G401 (cell line): ENCODE results near the gene PDPK1. TPM values are rescaled to one million over a fixed set of nuclear protein-coding genes. Genes with fewer than 3 reads are reported as not detected.
A peak's percentile ranks its signal among the peaks of the same experiment; 100 is the strongest.

Source experiments
- DNase-seq: peaks from one replicate; pipeline ENCODE4 v3.0.0-alpha.2; 2015; ENCODE audit warnings: low spot score
- in situ Hi-C: cut with HindIII; loops from 2 replicates; pipeline ENCODE4 v1.10.0; 2016; ENCODE audit warnings: low sequenced_read_pairs, mixed read lengths
- total RNA-seq: library from RNA; depleted of rRNA; stranded (reverse); fragments of >200 nt; shearing (Covaris generic); gene quantifications from 2 replicates; pipeline ENCODE4 v1.2.3, GENCODE V29; 2014

PDPK1 gene
- total RNA-seq, 1 experiment from 2014 or later: 14.7 TPM

GRCh38 chr16:2501946-2502895, 35.6 kb upstream of the PDPK1 start:
- in situ Hi-C loops: loop anchor here (25.0 kb wide), 1 partner anchor 340 kb away; the partner anchor contains the start of gene TRAF7
- DNase-seq: no peak

GRCh38 chr16:2505695-2506094, 32.1 kb upstream of the PDPK1 start:
- DNase-seq: no peak
- in situ Hi-C loops: loop anchor here (25.0 kb wide), 1 partner anchor 343 kb away; the partner anchor contains the start of gene TRAF7

GRCh38 chr16:2507052-2507659, 30.7 kb upstream of the PDPK1 start:
- DNase-seq: no peak
- in situ Hi-C loops: loop anchor here (25.0 kb wide), 1 partner anchor 345 kb away; the partner anchor contains the start of gene TRAF7

GRCh38 chr16:2507665-2508064, 30.2 kb upstream of the PDPK1 start:
- in situ Hi-C loops: loop anchor here (25.0 kb wide), 1 partner anchor 345 kb away; the partner anchor contains the start of gene TRAF7
- DNase-seq: no peak

- in situ Hi-C loops: loop anchor here (25.0 kb wide), 1 partner anchor 347 kb away; the partner anchor contains the start of gene TRAF7
Observed at GRCh38 chr16:2508722-2509400, 29.0 kb upstream of the PDPK1 start.

GRCh38 chr16:2511128-2511800, 26.6 kb upstream of the PDPK1 start:
- in situ Hi-C loops: loop anchor here (25.0 kb wide), 1 partner anchor 349 kb away; the partner anchor contains the start of gene TRAF7
- DNase-seq: peak; percentile 72

More at GRCh38 chr16:2508722-2509400, 29.0 kb upstream of the PDPK1 start:
- no peak for DNase-seq

GRCh38 chr16:2511996-2512734, 25.7 kb upstream of the PDPK1 start:
- in situ Hi-C loops: loop anchor here (25.0 kb wide), 1 partner anchor 350 kb away; the partner anchor contains the start of gene TRAF7
- no peak for DNase-seq

GRCh38 chr16:2512735-2513404, 25.0 kb upstream of the PDPK1 start:
- DNase-seq: peak; percentile 50
- in situ Hi-C loops: loop anchor here (25.0 kb wide), 1 partner anchor 351 kb away; the partner anchor contains the start of gene TRAF7

GRCh38 chr16:2513405-2514332, 24.2 kb upstream of the PDPK1 start, which contains the start of gene ATP6V0C:
Gene ATP6V0C, plus strand, starts transcription at chr16:2513952. Its CDS starts 152 bp downstream, at chr16:2514104.
- in situ Hi-C loops: loop anchor here (25.0 kb wide), 1 partner anchor 351 kb away; the partner anchor contains the start of gene TRAF7

GRCh38 chr16:2514333-2515179, 23.3 kb upstream of the PDPK1 start:
- DNase-seq: no peak
- in situ Hi-C loops: loop anchor here (25.0 kb wide), 1 partner anchor 352 kb away; the partner anchor contains the start of gene TRAF7

More at GRCh38 chr16:2513405-2514332, 24.2 kb upstream of the PDPK1 start, which contains the start of gene ATP6V0C:
- DNase-seq: peak; percentile 90

GRCh38 chr16:2515180-2515851, 22.5 kb upstream of the PDPK1 start:
- no peak for DNase-seq
- in situ Hi-C loops: loop anchor here (25.0 kb wide), 1 partner anchor 353 kb away; the partner anchor contains the start of gene TRAF7

GRCh38 chr16:2516391-2517240, 21.2 kb upstream of the PDPK1 start:
- DNase-seq: no peak
- in situ Hi-C loops: loop anchor here (25.0 kb wide), 1 partner anchor 354 kb away; the partner anchor contains the start of gene TRAF7

- DNase-seq: no peak
- in situ Hi-C loops: loop anchor here (25.0 kb wide), 1 partner anchor 356 kb away; the partner anchor contains the start of gene TRAF7
Observed at GRCh38 chr16:2517954-2518605, 19.7 kb upstream of the PDPK1 start.
